Renal cortex interstitium (tissue), 11 donors: ENCODE measurements around the gene SCIN. TPM values are rescaled to one million over a fixed set of nuclear protein-coding genes. Genes with fewer than 3 reads are reported as not detected.

Experiments used
- DNase-seq, 11 donors: peaks; one replicate each; pipeline ENCODE4 v3.0.0-alpha.2; 2013; ENCODE audit warnings: low read depth in 9 of 11, low spot score in 4 of 11; ENCODE audit errors: extremely low read depth in 1 of 11
- polyA plus RNA-seq, 3 donors: library from polyadenylated mRNA; unstranded; fragments of 120-200 nt; gene quantifications; one replicate each; pipeline ENCODE4 v1.2.1, GENCODE V29; 2013; ENCODE audit not compliant: insufficient read length in 3 of 3

The SCIN gene
- polyA plus RNA-seq, 3 donors, result 82.1 to 154 (median 110) TPM

- no peak for DNase-seq
Observed at GRCh38 chr7:12692479-12693259, 122.1 kb downstream of the SCIN start.

- DNase-seq, result no peak
Observed at GRCh38 chr7:12694817-12695216, 124.3 kb downstream of the SCIN start.

- no peak for DNase-seq
Observed at GRCh38 chr7:12695965-12696364, 125.4 kb downstream of the SCIN start.

- DNase-seq, result no peak
Observed at GRCh38 chr7:12699299-12699698, 128.8 kb downstream of the SCIN start.

- no peak for DNase-seq
Observed at GRCh38 chr7:12701433-12701832, 130.9 kb downstream of the SCIN start.

- DNase-seq, result no peak
Observed at GRCh38 chr7:12703881-12704280, 133.4 kb downstream of the SCIN start.

- no peak for DNase-seq
Observed at GRCh38 chr7:12705878-12706277, 135.4 kb downstream of the SCIN start.

- no peak for DNase-seq
Observed at GRCh38 chr7:12706900-12707536, 136.5 kb downstream of the SCIN start.

GRCh38 chr7:12708314-12708713 is 137.8 kb downstream of the SCIN start:
- DNase-seq, result no peak

Other genes starting within 250 kb of the SCIN start
- gene VWDE, start 166.9 kb upstream of the SCIN start, polyA plus RNA-seq, result 1 to 10 TPM; 4.6 to 6.7 (median 5.3) TPM
- gene ARL4A, start 116.9 kb downstream of the SCIN start, polyA plus RNA-seq, result 10 to 100 TPM; 28.9 to 35.5 (median 29.3) TPM